ENCODE results near the gene CFAP221.
"Not testable (repeated sequence)": the region's sequence is repeated elsewhere in the genome, so short reads cannot be mapped to it uniquely, and the experiment has no call there.

CFAP221 gene

DNA sequence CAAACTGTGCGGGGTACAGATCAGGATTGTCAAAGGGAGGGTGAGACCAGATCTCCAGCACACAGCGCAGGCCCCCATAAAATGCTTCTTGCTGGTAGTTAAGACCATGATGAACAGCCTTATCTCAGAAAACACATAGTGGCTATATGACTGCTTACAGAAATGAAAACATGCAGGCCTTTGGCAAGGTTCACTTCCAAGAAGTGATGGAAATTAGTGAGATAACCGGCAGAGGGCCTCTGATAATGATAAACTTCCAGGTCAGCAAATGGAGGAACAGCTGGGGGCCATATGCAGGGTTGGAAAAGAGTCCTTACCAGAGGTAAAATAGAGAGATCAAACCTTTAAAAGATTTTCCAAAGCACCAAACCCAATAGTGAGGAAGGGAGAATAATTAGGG is 46.6 kb downstream of the CFAP221 start:
- no peak for DNase-seq (ENCODE audit: low spot score)

DNA sequence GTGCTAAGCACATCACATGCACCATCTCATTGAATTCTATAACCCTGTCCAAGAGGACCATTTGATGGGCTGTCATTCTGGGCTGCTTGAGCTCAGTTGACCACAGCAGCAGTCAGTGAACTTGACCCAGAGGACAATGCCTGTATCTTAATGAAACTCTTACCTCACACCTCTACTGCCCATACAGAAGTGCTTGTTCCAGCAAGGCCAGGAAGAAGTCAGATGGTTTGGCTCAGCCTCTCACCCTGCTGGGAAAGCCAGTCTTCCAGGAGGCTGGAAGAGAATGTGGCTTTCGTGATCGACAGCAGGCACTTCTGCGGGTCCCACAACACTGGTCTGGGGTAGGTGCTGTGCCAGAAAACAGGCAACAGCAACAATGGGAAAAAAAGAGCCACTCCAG is 47.3 kb downstream of the CFAP221 start:
- DNase-seq (ENCODE audit: low spot score): no peak

DNA sequence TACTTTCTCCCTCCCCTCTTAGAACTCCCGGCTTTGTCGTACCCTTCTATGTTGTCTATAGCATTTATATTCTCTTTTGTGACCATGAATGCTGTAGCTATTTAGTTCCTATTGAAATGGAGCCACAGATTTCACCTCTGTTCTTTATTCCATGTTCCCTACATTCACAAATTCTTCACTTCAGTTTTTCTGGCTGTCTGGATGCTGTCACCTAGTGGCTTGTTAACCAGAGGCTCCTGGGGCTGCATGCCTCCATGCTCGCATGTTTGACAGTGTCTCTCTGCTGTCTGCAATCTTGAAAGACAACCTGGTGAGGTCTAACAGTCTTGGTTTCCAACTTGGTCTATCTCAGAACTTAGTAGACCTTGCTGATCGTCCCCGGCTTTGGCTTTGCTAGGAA is 48.2 kb downstream of the CFAP221 start:
- no peak for DNase-seq (ENCODE audit: low spot score)

DNA sequence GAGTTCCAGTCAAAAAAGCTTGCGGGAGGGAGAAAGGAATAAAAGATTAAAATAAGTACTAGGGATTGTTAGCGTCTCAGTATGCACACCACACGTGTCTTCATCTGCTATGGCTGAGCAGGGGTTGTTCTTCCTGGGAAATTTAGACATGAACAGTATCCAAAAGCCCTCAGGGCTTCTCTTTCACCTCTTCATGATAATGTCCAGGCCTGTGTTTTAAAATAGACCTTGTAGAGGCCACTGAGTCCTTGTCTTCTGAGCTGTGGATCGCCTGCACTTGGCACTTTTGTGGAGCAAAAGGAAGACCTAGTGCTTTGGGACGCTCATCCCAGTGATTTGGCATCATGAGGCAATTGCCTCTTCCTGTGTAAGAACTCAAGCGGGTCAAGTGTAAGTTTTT is 52.4 kb downstream of the CFAP221 start:
- no peak for DNase-seq (ENCODE audit: low spot score)

DNA sequence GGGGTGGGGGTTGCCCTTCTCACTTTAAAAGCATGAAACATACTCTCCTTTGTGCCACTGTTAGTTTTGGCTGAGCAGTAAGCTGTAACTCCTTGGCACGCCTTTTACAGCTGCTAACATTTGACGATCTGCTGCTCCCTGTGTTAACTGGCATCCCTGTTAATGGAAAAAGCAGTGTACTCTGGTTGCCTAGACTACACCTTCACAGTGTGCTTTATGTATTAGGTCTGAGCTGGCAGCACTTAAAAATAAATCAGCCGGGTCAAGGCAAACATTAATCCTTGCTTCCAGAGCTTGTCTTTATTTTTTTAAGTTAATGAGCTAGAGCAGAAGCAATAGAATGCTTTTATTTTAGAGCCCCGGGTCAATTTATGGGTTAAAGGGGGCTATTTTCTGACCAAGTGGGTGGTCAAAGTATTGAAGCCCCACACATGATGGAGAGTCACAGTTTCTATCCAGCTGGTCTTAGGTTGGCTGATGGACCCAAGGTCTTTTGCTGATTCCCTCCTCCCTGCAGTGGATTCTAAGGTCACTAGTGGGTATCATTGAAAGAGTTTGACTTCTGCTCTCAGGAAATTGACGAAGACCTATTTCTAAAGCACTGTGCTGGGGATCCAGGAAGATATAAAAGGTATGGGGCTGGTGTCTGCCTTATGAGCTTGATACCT is 54.5 kb downstream of the CFAP221 start:
- no peak for DNase-seq (ENCODE audit: low spot score)

DNA sequence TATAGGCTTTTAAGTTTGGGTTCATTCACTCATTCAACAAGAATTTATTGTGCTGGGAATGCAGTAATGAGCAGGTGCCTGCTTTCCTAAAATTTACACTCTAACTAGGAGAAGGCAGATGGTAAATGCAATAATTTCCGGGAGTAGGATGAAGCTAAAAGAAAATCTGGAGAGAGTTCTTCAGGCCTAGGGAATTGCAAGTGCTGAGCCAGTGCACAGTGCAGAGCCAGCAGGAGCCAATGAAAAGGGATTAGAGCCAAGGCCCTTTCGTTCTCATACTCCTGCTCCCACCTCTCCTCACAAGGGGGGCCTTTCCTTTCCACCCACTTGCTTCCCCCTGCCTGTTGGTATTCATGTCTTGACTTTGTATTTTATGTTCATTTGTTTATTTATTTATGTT is 55.1 kb downstream of the CFAP221 start:
- DNase-seq (ENCODE audit: low spot score): no peak

DNA sequence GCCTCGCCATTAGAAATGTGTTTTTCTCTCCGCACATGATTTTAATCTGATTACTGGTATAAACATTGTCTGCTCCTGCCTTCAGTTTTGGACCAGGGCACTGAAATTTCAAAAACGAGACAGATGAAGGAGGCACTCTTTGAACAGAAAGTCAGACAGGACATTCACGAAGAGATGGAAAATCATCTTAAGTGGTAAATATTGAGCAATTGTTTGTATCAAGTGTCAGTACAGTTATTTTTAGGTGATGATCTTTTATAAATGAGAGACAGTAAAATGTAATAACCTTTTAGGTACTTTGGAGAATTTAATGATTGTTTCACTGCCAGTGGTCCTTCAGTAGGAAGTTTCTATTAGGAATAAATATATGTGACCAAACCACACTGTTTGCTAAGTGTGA is 60.8 kb downstream of the CFAP221 start:
- DNase-seq (ENCODE audit: low spot score): no peak

DNA sequence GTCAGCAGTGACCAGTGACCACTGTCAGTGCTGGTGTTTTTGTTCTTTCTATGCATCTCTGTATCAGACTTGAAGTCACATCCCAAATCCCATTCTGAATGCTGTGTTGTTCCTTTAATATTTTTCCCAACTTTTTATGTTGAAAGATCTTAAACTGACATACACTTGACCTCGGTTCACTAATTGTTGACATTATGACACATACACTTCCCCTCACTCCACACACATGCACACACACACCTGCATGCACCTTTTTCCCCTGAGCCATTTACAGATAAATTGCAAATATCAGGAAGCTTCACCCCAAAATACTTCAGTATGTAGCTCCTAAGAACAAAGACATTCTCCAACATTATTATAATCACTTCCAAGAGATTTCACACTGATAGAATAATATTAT is 62.4 kb downstream of the CFAP221 start:
- no peak for DNase-seq (ENCODE audit: low spot score)

DNA sequence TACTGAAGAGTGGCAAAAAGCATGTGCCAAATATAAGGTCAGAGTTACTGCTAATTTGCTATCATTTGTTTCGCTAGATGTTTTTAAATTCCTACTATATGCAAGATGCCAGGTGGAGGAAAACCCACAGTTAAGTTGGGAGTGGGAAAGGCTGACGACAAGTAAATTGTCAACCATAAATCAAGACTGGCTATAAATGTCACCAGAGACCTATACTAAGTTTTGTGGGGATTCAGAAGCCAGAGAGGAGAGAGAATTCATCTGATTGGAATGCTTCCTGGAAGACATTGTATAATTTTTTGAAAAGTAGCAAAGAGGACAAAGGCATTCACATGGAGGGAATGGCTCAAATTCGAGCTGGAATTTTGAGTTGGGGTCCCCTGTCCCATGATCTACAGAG is 64.3 kb downstream of the CFAP221 start:
- DNase-seq (ENCODE audit: low spot score): no peak

DNA sequence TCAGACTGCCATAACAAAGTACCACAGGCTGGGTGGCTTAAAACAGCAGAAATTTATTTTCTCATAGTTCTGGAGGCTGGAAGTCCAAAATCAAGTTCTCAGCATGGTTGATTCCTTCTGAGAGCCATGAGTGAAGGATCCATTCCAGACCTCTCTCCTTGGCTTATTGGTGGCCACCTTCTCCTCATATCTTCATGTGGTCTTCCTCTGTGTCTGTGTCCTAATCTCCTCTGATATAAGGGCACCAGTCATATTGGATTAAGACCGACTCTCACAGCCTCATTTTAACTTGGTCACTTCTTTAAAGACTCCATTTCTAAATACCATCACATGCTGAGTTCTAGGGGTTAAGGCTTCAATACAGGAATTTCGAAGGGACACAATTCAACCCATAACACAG is 65.1 kb downstream of the CFAP221 start:
- DNase-seq (ENCODE audit: low spot score): no peak

DNA sequence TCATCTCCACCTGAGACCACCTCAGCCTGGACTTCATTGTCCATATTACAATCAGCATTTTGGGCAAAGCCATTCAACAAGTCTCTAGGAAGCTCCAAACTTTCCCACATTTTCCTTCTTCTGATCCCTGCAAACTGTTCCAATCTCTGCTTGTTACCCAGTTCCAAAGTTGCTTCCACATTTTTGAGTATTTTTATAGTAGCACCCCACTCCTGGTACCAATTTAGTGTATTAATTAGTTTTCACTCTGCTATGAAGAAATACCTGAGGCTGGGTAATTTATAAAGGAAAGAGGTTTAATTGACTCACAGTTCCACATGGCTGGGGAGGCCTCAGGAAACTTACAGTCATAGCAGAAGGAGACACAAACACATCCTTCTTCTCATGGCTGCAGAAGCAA is 69.9 kb downstream of the CFAP221 start:
- not testable (repeated sequence) for DNase-seq (ENCODE audit: low spot score)

DNA sequence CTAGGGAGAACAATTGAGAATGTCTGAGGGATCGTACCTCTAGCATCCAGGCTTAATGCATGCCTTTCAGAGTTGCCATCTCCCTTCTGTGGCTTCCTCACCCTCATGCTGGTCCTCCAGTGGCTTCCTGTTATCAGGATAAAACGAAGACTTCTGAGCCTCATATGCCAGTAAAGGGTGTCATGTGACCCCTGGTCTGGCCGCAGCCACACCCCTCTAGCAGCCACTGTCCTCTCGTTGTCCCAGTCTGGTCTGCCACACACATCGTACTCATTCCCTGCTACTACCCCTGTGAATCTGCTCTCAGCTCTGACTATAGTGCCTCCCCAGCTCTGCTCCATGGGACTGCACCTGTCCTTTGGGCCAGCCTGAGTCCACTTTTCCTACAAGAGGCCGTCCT is 72.2 kb downstream of the CFAP221 start:
- DNase-seq (ENCODE audit: low spot score): peak; percentile 33

DNA sequence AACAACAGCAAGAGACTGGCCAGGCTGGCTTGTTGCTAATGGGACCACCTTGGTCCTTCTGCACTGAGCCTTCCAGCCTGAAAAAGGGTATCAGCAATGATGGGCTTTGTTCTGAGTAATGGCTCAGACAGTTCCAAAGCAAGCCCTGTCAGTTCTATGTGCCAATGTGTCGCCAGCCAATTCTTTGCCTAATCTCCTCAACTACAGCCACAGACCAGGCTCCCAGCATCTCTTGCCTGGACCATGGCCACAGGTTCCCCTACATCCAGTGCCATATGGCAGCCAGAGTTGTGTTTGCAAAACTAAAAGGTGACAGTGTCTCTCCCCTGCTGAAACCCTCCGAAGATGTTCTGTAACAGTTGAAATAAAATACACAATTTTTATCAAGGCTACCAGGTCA is 73.2 kb downstream of the CFAP221 start:
- no peak for DNase-seq (ENCODE audit: low spot score)

DNA sequence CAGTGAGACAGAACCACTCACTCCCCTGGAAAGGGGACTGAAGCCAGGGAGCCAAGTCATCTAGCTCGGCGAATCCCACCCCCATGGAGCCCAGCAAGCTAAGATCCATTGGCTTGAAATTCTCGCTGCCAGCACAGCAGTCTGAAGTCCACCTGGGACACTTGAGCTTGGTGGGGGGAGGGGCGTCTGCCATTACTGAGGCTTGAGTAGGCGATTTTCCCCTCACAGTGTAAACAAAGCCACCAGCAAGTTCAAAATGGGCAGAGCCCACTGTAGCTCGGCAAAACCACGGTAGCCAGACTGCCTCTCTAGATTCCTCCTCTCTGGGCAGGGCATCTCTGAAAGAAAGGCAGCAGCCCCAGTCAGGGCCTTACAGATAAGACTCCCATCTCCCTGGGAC is 74.5 kb downstream of the CFAP221 start:
- not testable (repeated sequence) for DNase-seq (ENCODE audit: low spot score)

DNA sequence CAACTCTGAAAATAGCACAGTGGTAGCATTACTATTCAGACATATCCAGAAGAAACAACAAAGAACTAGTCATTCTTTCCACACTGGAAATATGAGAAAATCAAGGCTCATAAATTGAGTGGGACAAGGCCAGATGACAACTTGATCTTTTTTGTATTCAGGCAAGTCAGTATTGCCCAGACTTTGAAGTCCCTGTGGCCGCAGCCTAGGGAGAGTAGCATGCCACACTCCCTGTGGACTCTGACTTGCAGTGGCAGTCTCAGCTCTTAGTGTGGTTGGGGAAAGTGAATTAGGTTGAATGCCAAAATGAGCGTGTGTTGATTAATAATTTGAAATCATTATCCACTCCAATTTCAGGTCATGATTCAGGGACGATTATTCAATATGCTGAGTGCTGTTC is 81.0 kb downstream of the CFAP221 start:
- DNase-seq (ENCODE audit: low spot score): no peak

DNA sequence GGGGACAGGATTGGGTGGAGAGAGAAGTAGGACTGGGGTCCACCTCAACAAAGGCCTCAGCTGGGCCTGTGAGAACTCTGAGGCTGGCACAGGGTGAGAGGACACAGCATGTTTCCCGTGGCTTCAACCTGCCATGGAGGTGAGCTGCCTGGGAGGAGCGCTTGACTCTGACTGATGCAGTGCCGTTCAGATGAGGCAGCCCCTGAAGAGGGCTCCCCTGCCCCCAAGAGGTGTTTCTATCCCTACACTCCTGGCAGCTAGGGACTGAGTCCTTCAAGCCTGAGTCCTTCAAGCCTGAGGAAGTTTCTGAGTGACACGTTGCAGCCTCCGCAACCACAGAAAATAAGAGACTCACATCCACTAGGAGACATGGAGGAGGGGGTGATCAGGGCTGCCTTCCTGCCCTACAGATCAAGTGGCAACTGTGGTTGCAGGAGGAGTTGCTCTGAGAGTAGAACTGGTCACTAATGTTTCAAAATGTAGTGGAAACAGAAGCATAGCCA is 85.1 kb downstream of the CFAP221 start:
- DNase-seq (ENCODE audit: low spot score): no peak

DNA sequence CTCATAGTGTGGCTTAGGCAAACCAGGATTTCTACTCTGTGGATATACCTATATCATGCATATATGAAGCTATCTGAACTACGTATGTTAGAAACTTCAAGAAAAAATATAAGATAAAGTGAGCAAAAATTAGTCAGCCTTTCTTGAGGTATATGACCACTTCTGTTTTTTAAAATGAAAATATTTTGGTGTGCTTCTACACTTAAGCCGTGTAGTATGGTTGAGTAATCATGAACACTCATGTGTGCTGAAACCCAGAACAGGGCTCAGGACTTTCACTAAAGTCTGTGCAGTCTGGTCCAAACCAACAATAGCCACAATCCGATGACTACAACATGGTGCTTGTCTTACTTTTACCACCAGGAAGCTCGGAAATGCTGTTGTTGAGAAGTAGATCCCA is 85.9 kb downstream of the CFAP221 start:
- DNase-seq (ENCODE audit: low spot score): no peak

DNA sequence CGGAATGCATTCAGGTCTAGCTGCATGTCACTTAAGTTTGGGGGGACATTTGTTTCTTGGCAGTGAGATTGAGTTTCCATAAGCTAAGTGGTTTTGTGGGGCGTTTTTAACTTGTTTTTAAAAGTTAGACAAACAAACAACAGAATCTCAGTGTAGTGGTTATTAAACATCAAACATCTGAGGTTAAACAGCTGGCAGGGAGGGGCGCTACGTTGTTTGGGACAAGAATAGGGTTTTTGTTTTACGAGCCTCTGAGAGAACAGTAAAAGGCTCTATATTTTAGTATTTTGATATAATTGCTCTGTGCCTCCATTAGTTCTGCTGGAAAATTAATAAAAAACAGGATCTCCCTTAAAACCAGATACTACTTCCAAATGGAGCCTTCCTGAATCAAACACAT is 93.1 kb downstream of the CFAP221 start:
- DNase-seq (ENCODE audit: low spot score): no peak

DNA sequence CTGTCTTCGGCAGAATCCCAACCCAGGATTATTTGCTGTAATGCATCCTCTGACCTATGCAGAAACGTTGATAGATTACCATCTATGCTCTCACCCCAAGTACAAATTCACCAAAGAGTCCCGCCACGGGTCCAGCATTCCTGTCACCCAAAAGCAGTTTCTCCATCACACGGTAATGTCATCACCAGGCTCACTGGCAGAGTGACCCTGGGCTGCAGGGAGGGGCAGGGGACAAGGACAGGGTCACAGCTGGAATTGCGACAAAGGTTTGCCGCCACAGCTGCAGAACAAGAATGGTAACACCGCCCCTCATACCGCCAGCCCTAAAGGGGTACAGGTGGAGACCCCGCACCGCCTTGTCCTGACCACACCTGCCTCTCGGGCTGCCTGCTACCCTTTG is 94.0 kb downstream of the CFAP221 start:
- no peak for DNase-seq (ENCODE audit: low spot score)

DNA sequence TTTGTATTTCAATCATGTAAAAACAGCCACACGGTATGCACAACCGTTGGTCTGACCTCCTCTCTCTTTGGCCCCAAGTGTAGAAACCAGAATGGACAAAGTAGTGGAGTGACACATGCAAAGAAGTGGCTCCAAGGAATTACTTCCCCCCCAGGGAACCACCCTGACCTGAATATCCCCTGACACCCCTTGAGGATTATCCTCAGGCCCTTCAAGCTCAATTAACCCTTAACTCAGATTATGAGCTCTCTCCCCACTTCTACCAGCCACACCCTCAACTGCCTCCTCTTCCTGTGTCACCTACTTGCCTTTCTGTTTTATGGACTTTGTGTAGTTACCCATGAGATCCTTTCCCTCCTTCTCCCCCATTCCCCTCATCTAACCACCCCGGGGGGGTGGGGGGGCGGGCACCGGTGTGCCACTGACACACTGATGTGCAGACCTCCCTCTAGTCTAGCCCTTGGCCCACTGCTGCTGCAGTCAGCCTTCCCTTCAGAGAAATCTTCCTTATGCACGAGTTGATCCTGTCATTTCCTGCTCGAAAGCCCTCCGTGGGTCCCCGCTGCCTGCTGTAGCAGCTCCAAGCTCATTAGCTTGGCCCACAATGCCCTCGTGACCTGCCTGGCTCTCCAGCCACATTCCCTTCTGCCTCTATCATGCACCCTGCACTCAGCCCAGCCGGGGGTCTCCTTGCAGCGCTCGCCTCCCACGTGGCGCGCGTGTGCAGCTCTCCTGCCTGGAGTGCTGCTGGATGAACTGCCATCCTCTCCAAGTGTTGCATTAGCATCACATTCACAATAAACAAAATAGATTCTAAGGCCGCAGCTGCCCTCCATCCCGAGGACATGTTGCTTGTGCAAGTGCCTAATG is 94.7 kb downstream of the CFAP221 start:
- no peak for DNase-seq (ENCODE audit: low spot score)

DNA sequence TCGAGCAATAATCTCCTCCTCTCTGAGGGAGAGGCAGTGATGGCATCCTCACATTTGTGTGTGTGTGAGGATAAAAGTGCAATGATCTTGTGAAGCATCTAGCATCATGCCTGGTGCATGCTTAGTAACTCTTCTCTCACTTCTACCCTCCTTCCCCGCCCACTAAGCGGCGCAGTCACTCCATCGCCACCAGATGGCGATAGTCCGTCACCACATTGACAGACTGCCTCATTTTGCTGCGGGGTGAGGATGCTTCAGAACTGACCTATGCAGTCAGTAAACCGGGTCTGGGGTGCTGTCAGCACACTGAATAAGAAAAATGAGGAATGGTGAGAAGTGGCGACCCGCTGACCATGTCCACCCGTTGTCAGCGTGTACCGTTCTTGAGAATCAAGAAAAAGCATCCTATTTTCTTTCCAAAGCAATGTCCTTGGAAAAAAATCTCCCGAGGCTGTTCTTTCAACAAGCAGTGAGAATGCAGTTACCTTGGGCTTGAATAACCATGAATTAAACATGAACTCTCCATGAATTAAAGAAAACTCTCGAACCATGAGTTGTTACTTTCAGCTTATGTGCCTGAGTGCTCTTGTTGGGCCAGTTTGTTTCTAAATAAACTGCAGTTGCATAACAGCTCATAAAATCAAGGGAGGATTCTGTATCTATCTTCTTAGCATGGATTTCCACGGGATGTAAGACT is 97.5 kb downstream of the CFAP221 start:
- DNase-seq (ENCODE audit: low spot score): peak; percentile 58

DNA sequence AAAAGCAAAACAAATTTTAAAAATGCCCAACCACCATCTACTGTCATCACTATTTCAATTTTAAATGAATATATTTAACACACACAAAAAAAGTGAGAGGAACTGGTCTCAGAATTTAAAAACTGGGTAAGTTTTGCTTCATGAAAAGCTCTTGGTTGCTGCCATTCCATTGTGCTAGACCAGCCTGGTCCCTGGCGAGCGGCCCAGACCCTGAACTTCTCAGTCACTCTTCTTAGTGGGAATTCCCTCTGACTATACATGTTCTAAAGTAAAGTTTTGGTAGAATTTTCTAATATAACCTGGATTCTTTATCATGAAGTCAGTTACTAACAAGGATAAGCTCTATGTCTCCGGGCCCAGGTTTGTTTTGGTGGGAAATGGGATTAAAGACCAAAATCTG is 99.9 kb downstream of the CFAP221 start:
- DNase-seq (ENCODE audit: low spot score): no peak
